Parathyroid adenoma (tissue), 2 donors: ENCODE data around the gene GSG1L.

Source experiments
- H2AFZ ChIP-seq: fragments of 300-600 bp; sonication (generic); one replicate; pipeline ENCODE4 v1.7.0; 2017; ENCODE audit warnings: antibody characterized with exemption, mild to moderate bottlenecking
- H3K27ac ChIP-seq: fragments of 300-600 bp; sonication (generic); one replicate; pipeline ENCODE4 v1.7.0; 2017
- H3K27me3 ChIP-seq: fragments of 300-600 bp; sonication (generic); one replicate; pipeline ENCODE4 v1.7.0; 2017; ENCODE audit warnings: low read length; ENCODE audit not compliant: control insufficient read depth, insufficient read depth
- H3K36me3 ChIP-seq: fragments of 300-600 bp; sonication (generic); one replicate; pipeline ENCODE4 v1.7.0; 2017; ENCODE audit warnings: low read length; ENCODE audit not compliant: control insufficient read depth, insufficient read depth
- H3K4me1 ChIP-seq: fragments of 300-600 bp; sonication (generic); one replicate; pipeline ENCODE4 v1.7.0; 2017; ENCODE audit warnings: control low read depth
- H3K4me2 ChIP-seq: fragments of 300-600 bp; sonication (generic); one replicate; pipeline ENCODE4 v1.7.0; 2017; ENCODE audit warnings: low read length
- H3K4me3 ChIP-seq: fragments of 300-600 bp; sonication (generic); one replicate; pipeline ENCODE4 v1.7.0; 2017; ENCODE audit warnings: low read depth, low read length
- H3K79me2 ChIP-seq: fragments of 300-600 bp; sonication (generic); one replicate; pipeline ENCODE4 v1.7.0; 2017; ENCODE audit warnings: control low read depth
- H3K9ac ChIP-seq: fragments of 300-600 bp; sonication (generic); one replicate; pipeline ENCODE4 v1.7.0; 2017; ENCODE audit warnings: mild to moderate bottlenecking
- H3K9me3 ChIP-seq: fragments of 300-600 bp; sonication (generic); one replicate; pipeline ENCODE4 v1.7.0; 2017; ENCODE audit warnings: low read length; ENCODE audit not compliant: control insufficient read depth
- TF ChIP-seq, protein P1 (sequence below): fragments of 300-600 bp; sonication (generic); IDR thresholded peaks from one replicate; pipeline ENCODE4 v1.7.0; 2017; ENCODE audit warnings: antibody characterized with exemption, mild to moderate bottlenecking
- donor health status: primary hyperparathyroidism.

Gene GSG1L

DNA sequence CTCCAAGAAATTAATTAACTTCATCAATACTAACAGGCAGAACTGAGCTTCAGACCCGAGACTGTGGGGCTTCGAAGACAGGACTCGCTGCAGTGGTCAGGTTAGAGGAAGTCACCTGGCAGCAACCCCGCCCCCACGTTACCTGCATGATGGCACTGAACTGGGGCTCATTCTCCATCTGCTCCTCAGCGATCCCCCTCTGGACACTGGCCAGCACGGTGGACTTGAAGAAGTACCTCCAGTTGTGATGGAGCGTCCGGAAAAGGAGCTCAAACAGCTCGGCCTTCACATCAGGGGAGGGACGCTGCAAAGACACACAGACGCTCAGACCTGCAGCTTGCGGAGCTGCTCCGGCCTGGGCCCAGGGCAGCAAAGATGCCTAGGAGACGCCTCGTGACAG lies 40.9 kb upstream of the GSG1L start:
- Histone ChIP-seq H3K79me2 (no peaks in the 10 kb centered on the region), H3K9ac (no peak overlapping the region), H3K4me1 (no peaks in the 10 kb centered on the region), H3K4me3 (no peak overlapping the region), H3K4me2 (no peak overlapping the region), H3K9me3 (no peaks in the 10 kb centered on the region), H3K27me3 (no peaks in the 10 kb centered on the region), H2AFZ (no peak overlapping the region), H3K27ac (no peak overlapping the region), H3K36me3 (no peaks in the 10 kb centered on the region)
- TF ChIP-seq, protein P1, sequence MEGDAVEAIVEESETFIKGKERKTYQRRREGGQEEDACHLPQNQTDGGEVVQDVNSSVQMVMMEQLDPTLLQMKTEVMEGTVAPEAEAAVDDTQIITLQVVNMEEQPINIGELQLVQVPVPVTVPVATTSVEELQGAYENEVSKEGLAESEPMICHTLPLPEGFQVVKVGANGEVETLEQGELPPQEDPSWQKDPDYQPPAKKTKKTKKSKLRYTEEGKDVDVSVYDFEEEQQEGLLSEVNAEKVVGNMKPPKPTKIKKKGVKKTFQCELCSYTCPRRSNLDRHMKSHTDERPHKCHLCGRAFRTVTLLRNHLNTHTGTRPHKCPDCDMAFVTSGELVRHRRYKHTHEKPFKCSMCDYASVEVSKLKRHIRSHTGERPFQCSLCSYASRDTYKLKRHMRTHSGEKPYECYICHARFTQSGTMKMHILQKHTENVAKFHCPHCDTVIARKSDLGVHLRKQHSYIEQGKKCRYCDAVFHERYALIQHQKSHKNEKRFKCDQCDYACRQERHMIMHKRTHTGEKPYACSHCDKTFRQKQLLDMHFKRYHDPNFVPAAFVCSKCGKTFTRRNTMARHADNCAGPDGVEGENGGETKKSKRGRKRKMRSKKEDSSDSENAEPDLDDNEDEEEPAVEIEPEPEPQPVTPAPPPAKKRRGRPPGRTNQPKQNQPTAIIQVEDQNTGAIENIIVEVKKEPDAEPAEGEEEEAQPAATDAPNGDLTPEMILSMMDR, result no peak

DNA sequence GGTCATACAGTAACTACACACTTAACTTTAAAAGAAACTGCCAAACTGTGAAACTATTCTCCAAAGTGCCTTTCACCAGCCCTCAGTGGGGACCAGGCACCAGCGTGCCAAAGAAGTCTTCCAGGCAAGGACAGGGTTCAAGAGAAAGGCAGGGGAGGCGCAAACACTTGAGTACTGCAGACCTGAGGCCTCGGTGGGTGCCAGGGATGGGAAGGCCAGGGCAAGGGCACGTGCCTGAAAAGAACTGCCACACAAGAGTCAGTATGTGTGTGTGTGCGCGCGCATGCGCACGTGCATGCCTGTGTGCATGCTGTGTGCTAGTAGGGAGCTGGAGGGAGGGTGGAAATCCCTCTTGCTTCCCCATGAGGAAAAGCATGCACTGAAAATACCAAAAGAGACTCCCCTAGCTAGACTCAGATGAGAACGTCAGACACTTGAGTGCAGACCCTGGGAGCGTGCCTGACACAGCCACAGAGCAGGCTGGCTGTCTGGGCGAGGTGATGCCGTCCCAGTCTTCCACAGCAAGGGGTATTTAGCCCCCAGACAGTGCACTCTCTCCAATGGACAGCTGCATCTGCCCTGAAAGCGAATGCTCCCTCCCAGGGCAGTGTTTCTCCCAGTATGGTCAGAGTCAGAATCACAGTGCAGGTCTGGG lies 40.1 kb upstream of the GSG1L start:
- Histone ChIP-seq H3K4me2 (no peak overlapping the region), H3K27me3 (no peaks in the 10 kb centered on the region), H3K4me3 (no peak overlapping the region), H2AFZ (no peak overlapping the region), H3K9ac (no peak overlapping the region), H3K36me3 (no peaks in the 10 kb centered on the region), H3K4me1 (no peaks in the 10 kb centered on the region), H3K27ac (no peak overlapping the region), H3K9me3 (no peaks in the 10 kb centered on the region), H3K79me2 (no peaks in the 10 kb centered on the region)
- TF ChIP-seq, protein P1, result no peak

DNA sequence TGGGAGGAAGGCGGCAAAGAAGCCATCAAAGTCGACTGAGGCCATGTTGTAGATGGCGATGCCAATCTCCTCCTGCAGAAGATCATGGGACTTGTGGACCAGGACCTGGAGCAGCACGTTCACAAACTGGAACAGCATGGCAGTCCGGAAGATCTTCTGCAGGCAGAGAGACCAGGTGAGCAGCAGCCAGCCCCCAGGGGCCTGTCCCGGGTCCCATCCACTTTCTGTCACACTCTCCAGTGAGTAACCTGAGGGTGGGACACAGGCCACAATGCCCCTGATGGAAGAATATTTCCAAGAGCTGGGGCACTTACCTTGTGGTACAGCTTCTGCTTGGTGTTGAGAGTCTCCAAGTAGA lies 38.0 kb upstream of the GSG1L start:
- no peak overlapping the region for H3K4me3 ChIP-seq
- H3K27ac ChIP-seq, result no peak overlapping the region
- H3K27me3 ChIP-seq, result no peaks in the 10 kb centered on the region
- H3K4me2 ChIP-seq, result no peak overlapping the region
- TF ChIP-seq, protein P1, result no peak
- H3K36me3 ChIP-seq, result no peaks in the 10 kb centered on the region
- no peaks in the 10 kb centered on the region for H3K4me1 ChIP-seq
- no peaks in the 10 kb centered on the region for H3K79me2 ChIP-seq
- no peaks in the 10 kb centered on the region for H3K9me3 ChIP-seq
- no peak overlapping the region for H3K9ac ChIP-seq
- no peak overlapping the region for H2AFZ ChIP-seq

DNA sequence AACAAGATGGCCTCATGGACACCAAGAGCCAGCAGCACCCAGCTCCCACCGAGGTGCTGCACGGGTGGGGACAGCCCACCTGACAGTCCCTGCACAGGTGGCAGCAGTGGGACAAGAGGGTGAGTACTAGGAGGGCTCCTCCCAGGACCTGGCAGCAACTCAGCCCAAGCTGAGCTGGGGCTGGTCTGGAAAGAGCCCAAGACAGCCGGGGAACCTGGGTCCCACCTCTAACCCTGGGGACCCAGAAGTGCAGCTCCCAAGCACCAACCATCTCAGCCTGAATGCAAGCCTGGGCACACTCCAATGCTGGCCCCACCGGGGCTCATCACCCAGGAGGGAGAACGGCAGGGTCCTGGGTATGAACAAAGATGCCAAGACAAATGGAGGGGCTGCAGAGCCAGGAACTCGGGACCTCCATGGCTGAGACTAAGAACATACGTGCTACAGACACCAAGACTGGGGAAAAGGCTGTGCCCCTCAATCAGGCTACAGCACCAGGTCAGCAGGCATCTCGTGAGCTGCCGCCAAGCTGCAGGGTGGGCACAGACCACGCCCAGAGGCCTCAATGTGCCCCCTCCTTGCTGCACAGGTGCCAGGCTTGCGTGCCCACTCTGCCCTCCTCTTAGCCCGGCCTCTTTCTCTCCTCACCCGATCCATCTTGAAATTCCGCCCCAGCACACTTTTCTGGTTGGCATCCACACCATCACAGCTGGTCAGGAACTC lies 37.5 kb upstream of the GSG1L start:
- no peaks in the 10 kb centered on the region for H3K36me3 ChIP-seq
- no peaks in the 10 kb centered on the region for H3K4me1 ChIP-seq
- TF ChIP-seq, protein P1, result no peak

More for the DNA sequence above, 37.5 kb upstream of the GSG1L start:
- no peak overlapping the region for H3K4me2 ChIP-seq
- H3K27ac ChIP-seq, result no peak overlapping the region
- no peak overlapping the region for H3K9ac ChIP-seq
- H3K27me3 ChIP-seq, result no peaks in the 10 kb centered on the region
- H2AFZ ChIP-seq, result no peak overlapping the region
- H3K9me3 ChIP-seq, result no peaks in the 10 kb centered on the region
- no peaks in the 10 kb centered on the region for H3K79me2 ChIP-seq
- no peak overlapping the region for H3K4me3 ChIP-seq
